Stomach (tissue), 4 donors: ENCODE measurements around the gene TRDMT1.

Source experiments
- CTCF ChIP-seq, 7 experiments: fragments of 450-650 bp in 4 of 7; fragments of 200-600 bp in 3 of 7; sonication (generic) in 3 of 7; IDR thresholded peaks; one replicate each; pipeline ENCODE4 v1.5.1; 2016 to 2019; ENCODE audit warnings: antibody characterized with exemption in 7 of 7, control low read depth in 2 of 7, mild to moderate bottlenecking in 1 of 7
- POLR2AphosphoS5 ChIP-seq, 3 donors: sonication (generic); formaldehyde crosslinking; IDR thresholded peaks; one replicate each; pipeline ENCODE4 v1.6.1; 2016; ENCODE audit warnings: antibody characterized with exemption in 3 of 3

DNA sequence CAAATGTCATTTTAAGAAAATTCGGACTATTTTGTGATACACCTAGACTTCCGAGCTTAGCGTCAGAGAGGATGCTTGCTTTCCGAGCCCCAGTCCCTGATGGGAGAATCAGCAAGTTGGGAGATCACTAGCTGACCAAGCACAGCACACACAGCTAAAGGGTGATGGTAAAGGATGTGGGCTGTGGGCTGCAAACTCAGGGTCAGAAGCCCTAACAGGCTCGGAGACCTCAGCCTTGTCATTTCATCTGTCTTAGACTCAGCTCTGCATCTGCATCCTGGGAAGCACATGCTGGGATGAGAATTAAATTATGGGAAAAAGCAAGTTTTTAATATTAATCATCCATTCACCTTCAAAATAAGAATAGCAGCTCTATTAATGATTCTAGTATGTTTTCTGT is 75.1 kb downstream of the TRDMT1 start:
- no peak for TF ChIP-seq CTCF (IDR thresholded peaks at IDR 0.05)
- no peak for TF ChIP-seq POLR2AphosphoS5 (IDR thresholded peaks at IDR 0.05)
